NB4 (cell line): ENCODE results near the gene SNAPC3.
"Not testable (repeated sequence)": the region's sequence is repeated elsewhere in the genome, so short reads cannot be mapped to it uniquely, and the experiment has no call there.

ENCODE experiments used
- DNase-seq: peaks from one replicate; pipeline ENCODE4 v3.0.0; 2010; ENCODE audit warnings: low read depth
- H3K4me3 ChIP-seq: one replicate; pipeline ENCODE4 v1.5.1; 2011; ENCODE audit warnings: mild to moderate bottlenecking, low read depth, low read length, moderate library complexity
- CTCF ChIP-seq: IDR thresholded peaks from one replicate; pipeline ENCODE4 v1.5.1; 2012; ENCODE audit warnings: low read depth, low read length
- MAX ChIP-seq: IDR thresholded peaks from 2 replicates; pipeline ENCODE4 v1.6.1; 2011; ENCODE audit warnings: low read depth, low read length
- MYC ChIP-seq: IDR thresholded peaks from 2 replicates; pipeline ENCODE4 v1.6.1; 2011; ENCODE audit warnings: low read depth, low read length
- POLR2A ChIP-seq: IDR thresholded peaks from 2 replicates; pipeline ENCODE4 v1.6.1; 2011; ENCODE audit warnings: mild to moderate bottlenecking; ENCODE audit not compliant: insufficient read length; ENCODE audit errors: extremely low read depth

Gene SNAPC3

DNA sequence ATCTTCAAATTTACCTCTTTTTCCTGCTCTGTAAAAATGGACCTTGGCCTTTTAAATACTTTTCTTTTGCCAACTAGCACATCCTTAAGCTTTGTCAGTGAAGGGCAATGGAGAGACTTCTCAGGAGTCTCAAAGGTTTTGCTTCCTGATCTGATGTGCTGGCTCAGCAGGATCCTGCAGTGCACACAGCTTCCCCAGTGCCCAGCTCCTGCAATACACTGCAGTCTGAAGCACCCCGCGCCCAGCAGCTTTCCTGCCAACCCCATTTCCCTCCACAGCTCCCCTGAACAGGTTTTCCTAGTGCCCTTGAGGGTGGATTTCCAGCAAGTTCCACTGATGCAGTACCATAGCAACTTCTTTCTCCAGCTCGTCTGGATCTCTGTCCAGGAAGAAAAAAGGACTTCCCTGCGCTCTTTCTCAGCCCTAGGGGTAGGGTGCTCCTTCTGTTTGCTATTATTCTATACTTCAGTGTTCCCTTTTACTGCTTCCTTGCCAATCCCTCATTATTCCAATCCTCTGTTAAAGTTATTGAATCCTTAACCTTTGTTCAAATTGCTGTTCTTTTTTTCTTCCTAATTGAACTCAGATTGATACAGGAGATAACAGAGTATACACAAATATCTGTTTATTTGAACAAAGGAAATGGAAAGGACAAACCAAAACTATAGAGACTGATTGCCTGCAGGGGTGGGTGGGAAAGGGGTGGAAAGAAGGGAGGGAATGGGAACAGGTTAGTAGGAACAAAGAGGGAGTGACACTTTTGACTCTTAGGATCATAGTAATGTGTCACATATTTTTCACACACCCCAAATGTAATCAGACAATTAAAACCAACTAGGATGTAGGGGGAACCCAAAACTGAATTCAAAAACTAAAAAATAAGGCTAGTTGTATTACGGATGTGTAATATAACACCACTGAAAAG lies 8.5 kb downstream of the SNAPC3 start:
- no peak for TF ChIP-seq CTCF
- no peak for TF ChIP-seq POLR2A
- no peak for TF ChIP-seq MAX
- TF ChIP-seq MYC, result no peak
- H3K4me3 ChIP-seq, result no peak overlapping the region
- DNase-seq, result peak; percentile 25

DNA sequence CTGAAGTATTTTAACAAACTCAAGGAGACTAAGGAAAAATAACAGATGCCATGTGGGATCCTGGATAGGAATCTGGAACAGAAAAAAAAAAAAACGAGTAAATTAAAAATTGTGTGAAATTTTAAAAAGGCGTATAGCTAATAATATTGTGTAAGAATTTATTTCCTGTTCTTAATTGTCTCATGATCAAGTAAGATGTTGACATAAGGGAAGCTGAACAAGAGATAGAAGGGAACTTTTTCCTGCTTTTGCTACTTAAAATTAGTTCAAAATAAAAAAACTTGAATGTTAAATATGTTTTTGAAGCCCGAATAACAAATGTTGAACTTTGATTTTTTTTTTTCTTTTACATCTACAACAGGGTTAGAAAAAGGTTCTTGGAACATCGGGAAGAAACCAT lies 10.5 kb downstream of the SNAPC3 start:
- TF ChIP-seq MAX (no peak), CTCF (no peak), POLR2A (no peak), MYC (no peak)
- DNase-seq, result no peak
- H3K4me3 ChIP-seq, result no peak overlapping the region

GRCh38 chr9:15433661-15434060 lies 11.0 kb downstream of the SNAPC3 start:
- no peak for TF ChIP-seq POLR2A
- TF ChIP-seq MAX, result no peak
- no peak for TF ChIP-seq CTCF
- no peak for TF ChIP-seq MYC
- DNase-seq, result no peak
- H3K4me3 ChIP-seq, result no peak overlapping the region

DNA sequence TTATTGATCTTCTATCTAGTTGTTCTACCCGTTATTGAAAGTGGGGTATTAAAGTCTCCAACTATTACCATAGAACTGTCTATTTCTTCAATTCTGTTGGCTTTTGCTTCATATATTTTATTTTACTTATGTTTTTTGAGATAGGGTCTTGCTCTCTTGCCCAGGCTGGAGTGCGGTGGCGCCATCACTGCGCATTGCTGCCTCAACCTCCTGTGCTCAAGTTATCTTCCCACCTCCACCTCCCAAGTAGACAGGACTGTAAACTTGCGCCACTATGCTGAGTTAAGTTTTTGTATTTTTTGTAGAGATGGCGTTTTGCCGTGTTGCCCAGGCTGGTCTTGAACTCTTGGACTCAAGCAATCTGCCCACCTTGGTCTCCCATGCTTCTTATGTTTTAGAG lies 16.2 kb downstream of the SNAPC3 start:
- DNase-seq, result no peak
- TF ChIP-seq CTCF (no peak), POLR2A (no peak), MYC (no peak), MAX (no peak)
- no peak overlapping the region for H3K4me3 ChIP-seq

- not testable (repeated sequence) for DNase-seq, H3K4me3 ChIP-seq
Measured at GRCh38 chr9:15441841-15442240, 19.2 kb downstream of the SNAPC3 start.

DNA sequence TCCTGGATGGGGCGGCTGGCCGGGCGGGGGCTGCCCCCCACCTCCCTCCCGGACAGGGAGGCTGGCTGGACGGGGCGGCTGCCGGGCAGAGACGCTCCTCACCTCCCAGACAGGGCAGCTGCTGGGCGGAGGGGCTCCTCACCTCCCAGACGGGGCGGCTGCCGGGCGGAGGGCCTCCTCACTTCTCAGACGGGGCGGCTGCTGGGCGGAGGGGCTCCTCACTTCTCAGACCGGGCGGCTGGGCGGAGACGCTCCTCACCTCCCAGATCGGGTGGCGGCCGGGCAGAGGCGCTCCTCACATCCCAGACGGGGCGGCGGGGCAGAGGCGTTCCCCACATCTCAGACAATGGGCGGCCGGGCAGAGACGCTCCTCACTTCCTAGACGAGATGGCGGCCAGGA lies 19.6 kb downstream of the SNAPC3 start:
- H3K4me3 ChIP-seq, result not testable (repeated sequence)

DNA sequence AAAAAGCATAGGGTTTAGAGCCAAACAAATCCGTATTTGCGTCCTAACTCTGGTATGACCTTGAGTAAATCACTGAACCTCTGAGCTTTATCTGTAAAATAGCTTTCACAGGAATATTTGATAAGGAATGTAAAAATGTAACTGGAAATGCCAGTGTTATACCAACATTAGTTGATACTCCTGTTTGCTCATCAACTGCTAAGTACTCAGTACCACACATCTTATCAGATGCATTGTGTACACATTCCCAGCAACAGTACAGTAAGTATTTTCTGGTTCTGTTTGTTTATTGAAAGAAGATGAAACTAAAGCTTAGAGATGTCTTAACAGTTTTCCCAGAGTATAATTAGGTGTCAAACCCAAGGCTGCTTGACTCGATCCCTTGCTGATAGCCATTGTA lies 21.5 kb downstream of the SNAPC3 start:
- no peak overlapping the region for H3K4me3 ChIP-seq
- DNase-seq, result no peak
- TF ChIP-seq MAX, result no peak
- TF ChIP-seq MYC, result no peak

More for the DNA sequence above, 19.6 kb downstream of the SNAPC3 start:
- not testable (repeated sequence) for DNase-seq
